Astrocyte of the spinal cord (primary cell): ENCODE measurements around the gene RUNX1.

ENCODE experiments used
- DNase-seq: peaks from one replicate; pipeline ENCODE4 v3.0.0; 2011; ENCODE audit warnings: low read depth, low spot score
- H3K4me3 ChIP-seq: 2 replicates; pipeline ENCODE4 v1.5.1; 2011; ENCODE audit warnings: low read depth, mild to moderate bottlenecking, low read length, moderate library complexity
- CTCF ChIP-seq: IDR thresholded peaks from 2 replicates; pipeline ENCODE4 v1.5.1; 2012; ENCODE audit warnings: low read depth, mild to moderate bottlenecking, low read length, inconsistent platforms
- in situ Hi-C: cut with HindIII; loops from 2 replicates; pipeline ENCODE4 v1.10.0; 2017; ENCODE audit warnings: low sequenced_read_pairs

Gene RUNX1

DNA sequence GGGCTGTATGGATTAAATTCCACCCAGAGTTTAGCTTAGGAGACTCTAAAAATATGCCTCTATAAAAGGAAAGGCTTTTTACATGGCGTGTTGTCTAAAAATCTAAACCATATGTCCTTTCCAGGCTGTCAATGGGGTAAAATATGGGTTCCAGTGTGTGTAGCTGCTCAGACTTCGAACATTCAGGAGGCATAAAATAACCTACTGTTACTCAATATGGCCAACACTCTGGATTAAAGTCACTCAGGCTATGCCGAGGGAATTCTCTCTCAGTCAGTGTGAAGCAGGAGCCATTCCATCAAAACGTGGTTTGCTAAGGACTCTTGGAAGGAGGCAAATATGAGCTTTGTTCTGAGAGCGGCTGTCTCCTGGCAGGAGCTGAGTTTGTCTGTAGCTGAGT lies 135.3 kb downstream of the RUNX1 start:
- in situ Hi-C loops: no loop called here
- no peak for DNase-seq
- no peak for TF ChIP-seq CTCF
- H3K4me3 ChIP-seq: no peak overlapping the region

DNA sequence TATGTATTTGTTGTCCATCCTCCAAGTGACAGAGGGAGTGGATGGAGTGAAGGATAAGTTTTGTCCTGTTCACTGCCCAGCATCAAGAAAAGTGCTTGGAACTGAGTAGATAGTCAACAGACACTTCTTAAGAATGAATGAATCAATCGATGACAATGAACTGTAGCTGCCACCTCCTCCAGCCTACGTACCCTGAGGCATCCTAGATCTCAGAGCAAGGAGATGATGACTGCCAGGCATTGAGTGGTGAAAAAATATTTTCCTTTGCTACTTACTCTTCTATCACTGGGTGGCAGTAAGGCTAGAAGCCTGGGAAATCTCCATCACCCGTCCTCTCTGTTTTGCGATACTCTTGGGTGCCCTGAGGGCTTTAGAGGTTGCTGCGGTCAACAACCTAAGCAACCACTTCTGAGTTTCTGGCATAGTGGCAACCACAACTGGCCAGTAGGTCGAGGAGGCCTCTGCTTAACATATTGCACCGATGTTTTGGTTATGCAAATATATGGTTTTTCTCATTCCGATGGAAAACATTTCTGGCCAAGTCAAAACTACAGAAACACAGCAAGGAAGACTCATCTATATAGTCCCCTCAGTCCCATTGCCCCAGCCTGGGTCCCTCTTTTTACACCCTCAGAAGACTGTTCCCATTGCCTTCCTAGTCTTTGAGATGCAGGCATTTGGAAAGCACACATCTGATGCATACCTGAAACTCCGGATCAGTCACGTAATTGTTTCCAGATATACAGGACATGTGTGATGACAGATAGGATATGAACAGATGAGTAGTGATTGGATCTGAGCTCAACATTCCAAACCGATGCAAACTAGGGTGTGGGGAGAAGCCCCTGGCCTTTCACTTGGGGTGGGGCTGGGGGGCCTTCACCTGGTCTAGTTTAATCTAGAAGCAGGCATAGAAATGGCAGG lies 136.8 kb downstream of the RUNX1 start:
- TF ChIP-seq CTCF: no peak
- H3K4me3 ChIP-seq: no peak overlapping the region
- in situ Hi-C loops: no loop called here
- no peak for DNase-seq

DNA sequence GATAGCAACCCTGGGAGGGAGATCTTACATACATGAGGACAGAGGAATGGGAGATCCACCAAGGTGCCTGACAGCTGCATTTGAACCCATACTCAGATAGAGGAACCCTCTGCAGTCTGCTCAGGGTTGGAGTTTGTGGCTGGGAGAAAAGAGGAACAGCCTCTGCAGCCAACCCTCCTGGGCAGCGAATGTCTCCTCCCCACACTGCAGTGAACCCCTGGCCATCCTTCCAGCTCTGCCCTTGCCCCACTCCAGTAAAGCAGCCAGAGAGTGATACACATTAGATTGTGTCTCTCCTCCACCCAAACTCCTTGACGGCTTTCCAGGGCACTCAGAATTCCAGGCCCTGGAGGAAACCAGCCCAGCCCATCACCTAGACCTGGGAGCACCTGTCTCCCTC lies 137.7 kb downstream of the RUNX1 start:
- no peak for DNase-seq
- no peak overlapping the region for H3K4me3 ChIP-seq

DNA sequence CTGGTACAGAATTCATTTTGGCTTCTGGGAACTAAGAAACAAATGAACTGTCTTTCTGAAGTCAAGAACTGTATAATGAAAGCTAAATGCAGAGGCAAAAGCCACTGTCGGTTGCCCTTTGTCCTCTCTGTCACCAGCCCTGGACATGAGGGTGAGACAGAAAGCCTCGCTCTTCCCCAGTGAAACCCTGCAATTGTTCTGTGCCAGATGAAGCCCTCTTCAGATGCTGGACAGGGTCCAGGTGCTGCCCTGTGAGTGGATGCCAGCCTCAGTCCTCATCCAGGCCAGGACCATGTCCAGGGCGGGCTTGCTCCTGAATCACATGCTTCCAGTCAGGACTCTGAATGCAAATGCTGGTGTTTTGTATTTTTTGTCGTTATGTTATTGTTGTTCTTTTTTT lies 138.7 kb downstream of the RUNX1 start:
- DNase-seq: no peak
- no peak for TF ChIP-seq CTCF
- in situ Hi-C loops: no loop called here
- no peak overlapping the region for H3K4me3 ChIP-seq

More for the DNA sequence above, 137.7 kb downstream of the RUNX1 start:
- no peak for TF ChIP-seq CTCF
- in situ Hi-C loops: no loop called here

DNA sequence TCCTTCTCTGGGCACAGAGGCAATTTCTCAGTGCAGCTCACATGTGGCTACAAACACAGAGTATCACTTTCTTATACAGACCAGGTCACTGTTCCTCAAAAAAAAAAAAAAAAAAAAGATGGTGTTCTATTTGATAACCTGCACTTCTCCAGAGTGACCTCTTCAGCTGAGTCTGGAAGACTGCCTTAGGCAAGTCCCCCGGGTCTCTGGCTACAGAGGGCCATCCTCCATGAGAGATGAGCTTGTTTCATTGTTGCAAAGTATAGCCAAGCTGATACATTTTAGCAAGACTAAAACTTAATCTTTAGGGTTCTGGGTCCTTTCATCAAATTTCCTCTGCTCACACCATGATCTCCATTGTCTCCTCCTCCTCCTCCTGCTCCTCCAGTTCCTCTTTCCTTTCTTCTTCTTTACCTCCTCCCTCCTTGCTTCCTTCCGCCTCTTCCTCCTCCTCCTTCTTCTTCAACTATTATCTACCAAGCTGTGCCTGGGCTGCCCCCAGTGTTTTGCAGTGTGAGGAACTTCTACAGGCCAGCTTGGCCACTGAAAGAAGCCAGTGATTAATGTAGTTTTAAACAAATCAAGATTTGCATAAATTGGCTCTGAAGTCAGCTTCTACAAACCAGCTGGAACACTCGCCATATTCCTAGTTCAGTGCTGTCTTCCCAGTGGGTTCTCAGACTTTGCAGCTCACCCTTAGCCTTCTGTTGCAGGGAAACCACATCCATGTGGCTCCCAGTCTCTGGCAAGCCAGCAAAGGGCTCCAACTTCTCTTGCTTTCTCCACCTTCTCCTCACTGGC lies 139.4 kb downstream of the RUNX1 start:
- no peak for TF ChIP-seq CTCF
- no peak for DNase-seq
- in situ Hi-C loops: no loop called here
- no peak overlapping the region for H3K4me3 ChIP-seq

DNA sequence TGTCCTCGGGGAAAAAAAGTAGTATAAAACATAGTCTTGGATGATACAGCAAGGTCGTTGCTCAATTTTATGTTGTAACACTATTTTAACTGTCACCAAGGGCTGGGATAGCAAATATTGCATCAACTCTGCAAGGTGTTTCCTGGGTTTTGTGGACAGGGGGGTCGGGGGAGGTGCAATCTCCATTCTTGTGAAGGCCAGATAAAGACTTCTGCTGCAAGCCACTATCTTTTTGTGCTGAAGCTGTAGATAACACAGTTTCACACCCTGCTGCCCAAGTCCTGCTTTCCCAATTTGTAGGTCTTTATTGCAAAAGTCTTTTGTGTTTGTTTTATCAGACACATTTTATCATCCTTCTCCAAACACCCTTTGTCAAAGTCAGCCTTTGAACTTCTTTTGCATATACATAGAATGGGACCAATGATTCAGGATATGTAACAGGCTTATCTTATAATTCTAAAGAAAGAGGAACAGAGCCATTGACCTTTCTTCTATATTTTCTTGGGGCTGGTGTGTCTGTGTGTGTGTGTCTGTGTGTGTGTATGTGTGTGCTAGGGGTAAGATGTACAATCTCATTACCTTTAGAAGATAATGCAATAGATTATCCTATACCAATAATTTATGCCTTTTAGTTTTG lies 140.6 kb downstream of the RUNX1 start:
- no peak for TF ChIP-seq CTCF
- in situ Hi-C loops: no loop called here
- no peak for DNase-seq
- H3K4me3 ChIP-seq: no peak overlapping the region
